ENCODE data around the gene TARBP2.

The TARBP2 gene

DNA sequence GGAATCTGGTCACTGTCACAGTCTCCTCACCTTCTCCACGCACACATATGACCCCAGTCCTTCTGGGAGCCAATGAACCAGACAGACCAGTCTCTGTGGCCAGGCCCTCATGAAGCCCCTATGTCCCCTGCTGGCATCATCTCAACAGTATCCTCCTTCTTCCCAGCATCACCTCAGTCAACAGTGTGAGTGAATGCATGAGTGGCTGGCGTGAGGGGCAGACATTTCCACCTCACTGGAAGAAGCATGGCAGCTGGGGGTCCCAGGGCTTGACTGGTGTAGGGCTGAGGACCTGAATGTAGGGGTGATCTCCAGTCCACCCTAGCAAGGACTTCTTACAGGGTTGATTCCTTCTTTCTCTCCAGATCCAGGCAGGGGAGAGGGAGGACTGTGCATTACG lies 3.6 kb upstream of the TARBP2 start:
- DNase-seq = no peak

GRCh38 chr12:53498235-53498630 lies 2.9 kb upstream of the TARBP2 start:
- DNase-seq = no peak

- DNase-seq = peak; percentile 43
Observed at GRCh38 chr12:53499266-53500141, 1.6 kb upstream of the TARBP2 start, which contains the start of gene MAP3K12. MAP3K12 (minus strand) TSS chr12:53499458; CDS start chr12:53487391, 12,067 bp downstream.

GRCh38 chr12:53500142-53500775 lies 824 bp upstream of the TARBP2 start:
- DNase-seq = no peak

DNA sequence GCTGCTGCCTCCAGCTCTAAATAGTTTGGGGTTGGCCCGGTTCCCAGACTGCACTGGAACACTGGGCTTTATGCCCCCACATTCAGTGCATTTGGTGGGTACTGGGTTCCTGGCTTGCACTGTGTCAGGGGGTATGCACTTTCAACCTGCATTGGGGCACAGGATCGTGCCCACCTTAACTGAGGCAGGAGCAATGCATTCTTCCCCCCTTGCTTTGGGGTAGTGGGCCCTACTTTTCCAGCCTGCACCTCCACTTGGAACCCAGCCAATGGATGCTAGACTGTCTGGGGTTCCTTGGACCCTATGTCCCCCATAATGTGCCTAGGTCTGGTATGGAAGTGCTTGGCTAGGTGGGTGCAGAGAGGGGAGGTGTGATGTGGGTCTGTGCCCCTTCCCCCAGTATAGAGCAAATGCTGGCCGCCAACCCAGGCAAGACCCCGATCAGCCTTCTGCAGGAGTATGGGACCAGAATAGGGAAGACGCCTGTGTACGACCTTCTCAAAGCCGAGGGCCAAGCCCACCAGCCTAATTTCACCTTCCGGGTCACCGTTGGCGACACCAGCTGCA lies 615 bp downstream of the TARBP2 start:
- no peak for DNase-seq

DNA sequence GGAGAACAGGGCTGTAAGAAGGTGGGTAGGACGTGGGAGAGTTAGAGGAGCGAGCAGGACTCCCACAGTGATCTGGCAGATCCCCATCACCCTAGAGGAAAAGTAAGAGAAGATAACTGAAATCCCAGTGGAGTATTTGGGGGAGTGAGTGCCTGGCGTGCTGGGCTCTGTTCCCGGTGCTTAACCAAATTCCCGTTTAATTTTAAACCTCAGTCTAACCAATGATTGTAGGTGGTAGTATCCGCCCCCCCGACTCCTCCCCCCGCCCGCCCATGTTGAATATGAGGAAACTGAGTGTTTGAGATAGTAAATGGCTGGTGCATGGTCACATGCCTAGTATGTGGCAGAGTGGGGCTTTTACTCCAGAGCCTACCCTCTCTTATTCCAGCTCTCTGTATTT lies 1.2 kb downstream of the TARBP2 start:
- DNase-seq = no peak

DNA sequence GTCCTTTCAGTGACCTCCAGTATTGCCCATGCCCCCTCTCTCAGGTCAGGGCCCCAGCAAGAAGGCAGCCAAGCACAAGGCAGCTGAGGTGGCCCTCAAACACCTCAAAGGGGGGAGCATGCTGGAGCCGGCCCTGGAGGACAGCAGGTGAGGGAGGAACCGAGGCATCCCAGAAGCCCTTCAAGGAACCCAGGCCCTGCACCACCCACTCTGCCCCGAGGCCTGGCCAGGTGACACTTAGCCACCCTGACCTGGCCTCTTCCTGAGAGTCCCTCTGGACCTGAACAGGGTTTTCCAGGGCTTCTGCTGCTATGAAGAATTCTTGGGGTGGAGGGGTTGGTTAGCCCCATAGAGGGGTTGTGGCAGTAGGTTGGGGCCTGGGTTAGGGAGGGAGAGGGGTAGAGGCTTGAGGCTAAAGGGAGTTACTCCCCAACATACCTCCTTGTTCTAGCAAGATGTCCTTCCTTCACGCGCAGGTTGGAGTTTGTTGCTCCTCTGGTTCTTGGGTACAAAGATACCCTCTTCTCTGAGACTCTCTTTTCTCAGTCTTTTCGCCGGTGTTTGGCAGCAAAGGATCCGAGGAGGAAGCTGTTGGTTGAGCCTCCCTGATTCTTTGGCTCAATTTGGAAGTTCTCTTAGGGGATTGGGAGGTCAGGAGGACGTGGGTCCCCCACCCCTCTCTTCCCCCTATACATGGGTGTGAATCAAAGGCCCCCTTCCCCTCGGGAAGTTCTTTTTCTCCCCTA lies 2.1 kb downstream of the TARBP2 start:
- DNase-seq = no peak

GRCh38 chr12:53504004-53504920 lies 3.2 kb downstream of the TARBP2 start:
- DNase-seq = no peak

- no peak for DNase-seq
Observed at GRCh38 chr12:53505086-53505485, 4.0 kb downstream of the TARBP2 start.

- no peak for DNase-seq
Observed at GRCh38 chr12:53505555-53506449, 4.7 kb downstream of the TARBP2 start.

- DNase-seq = no peak
Observed at GRCh38 chr12:53506450-53506785, 5.3 kb downstream of the TARBP2 start.

GRCh38 chr12:53506881-53507602 lies 6.0 kb downstream of the TARBP2 start, which contains the start of gene NPFF:
NPFF (minus strand) TSS chr12:53507484; CDS start chr12:53507474, 10 bp downstream.
- no peak for DNase-seq

DNA sequence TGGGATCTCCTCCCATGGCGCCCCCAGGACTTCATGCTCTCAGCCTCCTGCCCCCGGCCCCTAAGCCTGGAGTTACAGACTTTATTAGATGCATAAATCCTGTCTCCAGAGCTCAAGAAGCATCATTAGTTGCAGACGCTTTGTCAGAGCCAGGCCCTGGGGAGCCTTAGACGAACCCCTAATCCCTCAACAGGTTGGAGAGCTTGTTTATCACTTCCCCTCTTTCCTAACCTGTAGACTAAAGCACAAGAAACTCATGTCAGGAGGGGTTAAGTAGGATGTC lies 6.5 kb downstream of the TARBP2 start:
- no peak for DNase-seq

- DNase-seq = peak; percentile 72
Observed at GRCh38 chr12:53508534-53509170, 7.6 kb downstream of the TARBP2 start.

- no peak for DNase-seq
Observed at GRCh38 chr12:53510181-53510812, 9.2 kb downstream of the TARBP2 start.

- DNase-seq = no peak
Observed at GRCh38 chr12:53513712-53514410, 12.8 kb downstream of the TARBP2 start.

GRCh38 chr12:53514628-53515290 lies 13.7 kb downstream of the TARBP2 start:
- DNase-seq = no peak

GRCh38 chr12:53515291-53515680 lies 14.2 kb downstream of the TARBP2 start:
- no peak for DNase-seq

All from COR-L47 (cell line).